Panc1 (cell line): ENCODE results near the gene CFAP20DC. TPM values are rescaled to one million over a fixed set of nuclear protein-coding genes. Genes with fewer than 3 reads are reported as not detected.

ENCODE experiments used
- ATAC-seq: fragments of 200-7000 bp; cut with Tn5 transposase; 2 replicates; pipeline ENCODE4 v1.9.1; 2020; ENCODE audit warnings: mild to moderate bottlenecking, moderate library complexity
- BruUV-seq: library from RNA; stranded (reverse); fragments of 400-500 nt; replicated peaks from 2 replicates; lab custom pipeline; 2021; lab: Mats Ljungman, UMichigan
- CTCF ChIA-PET: fragments of 300-600 bp; sonication (Branson Sonifier 250); formaldehyde crosslinking; loops from one replicate; lab custom pipeline; 2022; ENCODE audit warnings: antibody characterized with exemption; lab: Charles Lee
- POLR2A ChIA-PET: fragments of 300-600 bp; sonication (Branson Sonifier 250); formaldehyde crosslinking; loops from one replicate; lab custom pipeline; 2022; ENCODE audit warnings: antibody characterized with exemption; lab: Charles Lee
- DNase-seq: peaks from one replicate; pipeline ENCODE4 v3.0.0-alpha.2; 2010; ENCODE audit warnings: low read depth, low spot score
- H3K27ac ChIP-seq: 2 replicates; pipeline ENCODE4 v1.5.1; 2011; ENCODE audit warnings: mild to moderate bottlenecking, low read length, inconsistent platforms
- H3K27me3 ChIP-seq: fragments of 200-500 bp; sonication (Bioruptor generic); 2 replicates; pipeline ENCODE4 v1.6.0; 2014; ENCODE audit warnings: low read length, inconsistent platforms; ENCODE audit not compliant: control insufficient read depth, insufficient read depth
- H3K36me3 ChIP-seq: fragments of 200-500 bp; sonication (Bioruptor generic); 2 replicates; pipeline ENCODE4 v1.5.1; 2014; ENCODE audit warnings: inconsistent platforms, mild to moderate bottlenecking, low read length, moderate library complexity; ENCODE audit not compliant: control insufficient read depth, insufficient read depth
- H3K4me1 ChIP-seq: 2 replicates; pipeline ENCODE4 v1.5.1; 2011; ENCODE audit warnings: inconsistent platforms, mild to moderate bottlenecking, low read length, moderate library complexity; ENCODE audit not compliant: control insufficient read depth, insufficient read depth
- H3K4me3 ChIP-seq, 2 experiments: 2 replicates each; pipeline ENCODE4 v1.5.1; 2011 to 2012; ENCODE audit warnings: low read depth in 2 of 2, low read length in 2 of 2, mild to moderate bottlenecking in 2 of 2, inconsistent platforms in 1 of 2, moderate library complexity in 1 of 2
- H3K9me3 ChIP-seq: fragments of 200-500 bp; sonication (Bioruptor generic); 2 replicates; pipeline ENCODE4 v1.5.1; 2014; ENCODE audit warnings: low read depth, mild to moderate bottlenecking, inconsistent platforms, low read length, moderate library complexity; ENCODE audit not compliant: control insufficient read depth, insufficient read depth
- POLR2AphosphoS5 ChIP-seq: IDR thresholded peaks from 2 replicates; pipeline ENCODE4 v1.6.1; 2012; ENCODE audit warnings: mild to moderate bottlenecking, low read depth, low read length, moderate library complexity
- SIN3A ChIP-seq: IDR thresholded peaks from 2 replicates; pipeline ENCODE4 v1.6.1; 2012; ENCODE audit warnings: low read depth, mild to moderate bottlenecking, low read length, moderate library complexity, borderline replicate concordance; ENCODE audit not compliant: insufficient read depth
- TCF7L2 ChIP-seq: IDR thresholded peaks from 2 replicates; pipeline ENCODE4 v1.6.1; 2011; ENCODE audit warnings: mild to moderate bottlenecking, low read depth, low read length, inconsistent platforms
- in situ Hi-C: cut with HindIII; loops from 2 replicates; pipeline ENCODE4 v1.10.0; 2016; ENCODE audit warnings: low sequenced_read_pairs, low pct_unique_long_range_greater_than_20kb
- intact Hi-C: fragments of 100-400 bp; cut with micrococcal nuclease; formaldehyde crosslinking; loops from one replicate; pipeline ENCODE4 v1.10.0; 2022; ENCODE audit not compliant: unreplicated experiment
- total RNA-seq: library from RNA; stranded (reverse); gene quantifications from one replicate; pipeline ENCODE4 v1.2.1, GENCODE V29; 2021; ENCODE audit not compliant: unreplicated experiment
- TF ChIP-seq, protein P1 (sequence below), 2 experiments: IDR thresholded peaks; 2 replicates each; pipeline ENCODE4 v1.6.1; 2011 to 2012; ENCODE audit warnings: low read depth in 2 of 2, control low read depth in 1 of 2, low read length in 1 of 2, mild to moderate bottlenecking in 1 of 2, moderate library complexity in 1 of 2; ENCODE audit not compliant: insufficient read depth in 1 of 2
- TF ChIP-seq, protein P2 (sequence below): fragments of 450-650 bp; IDR thresholded peaks from 2 replicates; pipeline ENCODE4 v1.5.1; 2017; ENCODE audit warnings: mild to moderate bottlenecking

Gene CFAP20DC
- total RNA-seq, 1 experiment from 2014 or later = 4.0 TPM

DNA sequence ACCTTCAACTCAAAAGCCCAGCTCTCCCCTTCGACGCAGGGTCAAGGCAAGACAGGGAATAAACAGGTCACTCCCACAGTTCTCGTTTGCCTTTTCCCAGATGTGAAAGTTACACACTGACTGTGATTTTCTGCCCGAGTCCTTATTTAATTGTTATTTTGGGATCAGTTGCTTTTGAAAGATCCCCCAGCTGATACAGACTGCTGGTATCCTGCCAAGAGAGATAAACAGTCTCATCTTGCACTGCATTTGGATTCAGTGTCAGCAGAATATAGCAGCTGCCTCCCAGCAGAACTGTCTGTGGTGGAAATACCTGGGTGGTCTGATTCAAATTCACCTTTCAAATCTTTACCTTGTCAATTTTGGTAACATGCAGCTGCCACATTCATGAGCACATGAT, 327.3 kb downstream of the CFAP20DC start:
- Histone ChIP-seq H3K27me3 (no peaks in the 10 kb centered on the region), H3K4me1 (no peaks in the 10 kb centered on the region), H3K9me3 (no peaks in the 10 kb centered on the region), H3K36me3 (no peaks in the 10 kb centered on the region), H3K27ac (no peak overlapping the region), H3K4me3 (no peak overlapping the region)
- DNase-seq (no peak), ATAC-seq (no peak)
- no peak for TF ChIP-seq POLR2AphosphoS5
- TF ChIP-seq, protein P1, sequence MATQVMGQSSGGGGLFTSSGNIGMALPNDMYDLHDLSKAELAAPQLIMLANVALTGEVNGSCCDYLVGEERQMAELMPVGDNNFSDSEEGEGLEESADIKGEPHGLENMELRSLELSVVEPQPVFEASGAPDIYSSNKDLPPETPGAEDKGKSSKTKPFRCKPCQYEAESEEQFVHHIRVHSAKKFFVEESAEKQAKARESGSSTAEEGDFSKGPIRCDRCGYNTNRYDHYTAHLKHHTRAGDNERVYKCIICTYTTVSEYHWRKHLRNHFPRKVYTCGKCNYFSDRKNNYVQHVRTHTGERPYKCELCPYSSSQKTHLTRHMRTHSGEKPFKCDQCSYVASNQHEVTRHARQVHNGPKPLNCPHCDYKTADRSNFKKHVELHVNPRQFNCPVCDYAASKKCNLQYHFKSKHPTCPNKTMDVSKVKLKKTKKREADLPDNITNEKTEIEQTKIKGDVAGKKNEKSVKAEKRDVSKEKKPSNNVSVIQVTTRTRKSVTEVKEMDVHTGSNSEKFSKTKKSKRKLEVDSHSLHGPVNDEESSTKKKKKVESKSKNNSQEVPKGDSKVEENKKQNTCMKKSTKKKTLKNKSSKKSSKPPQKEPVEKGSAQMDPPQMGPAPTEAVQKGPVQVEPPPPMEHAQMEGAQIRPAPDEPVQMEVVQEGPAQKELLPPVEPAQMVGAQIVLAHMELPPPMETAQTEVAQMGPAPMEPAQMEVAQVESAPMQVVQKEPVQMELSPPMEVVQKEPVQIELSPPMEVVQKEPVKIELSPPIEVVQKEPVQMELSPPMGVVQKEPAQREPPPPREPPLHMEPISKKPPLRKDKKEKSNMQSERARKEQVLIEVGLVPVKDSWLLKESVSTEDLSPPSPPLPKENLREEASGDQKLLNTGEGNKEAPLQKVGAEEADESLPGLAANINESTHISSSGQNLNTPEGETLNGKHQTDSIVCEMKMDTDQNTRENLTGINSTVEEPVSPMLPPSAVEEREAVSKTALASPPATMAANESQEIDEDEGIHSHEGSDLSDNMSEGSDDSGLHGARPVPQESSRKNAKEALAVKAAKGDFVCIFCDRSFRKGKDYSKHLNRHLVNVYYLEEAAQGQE (IDR thresholded peaks at IDR 0.05; ENCODE audit: insufficient read depth in 1 of 2, low read depth in 2 of 2, low read length in 1 of 2) = no peak
- no peak for TF ChIP-seq TCF7L2
- ChIA-PET POLR2A (no interaction called here), CTCF (no interaction called here)
- no TSS peak for BruUV-seq
- intact Hi-C loops (no loop called here), in situ Hi-C loops (no loop called here)

DNA sequence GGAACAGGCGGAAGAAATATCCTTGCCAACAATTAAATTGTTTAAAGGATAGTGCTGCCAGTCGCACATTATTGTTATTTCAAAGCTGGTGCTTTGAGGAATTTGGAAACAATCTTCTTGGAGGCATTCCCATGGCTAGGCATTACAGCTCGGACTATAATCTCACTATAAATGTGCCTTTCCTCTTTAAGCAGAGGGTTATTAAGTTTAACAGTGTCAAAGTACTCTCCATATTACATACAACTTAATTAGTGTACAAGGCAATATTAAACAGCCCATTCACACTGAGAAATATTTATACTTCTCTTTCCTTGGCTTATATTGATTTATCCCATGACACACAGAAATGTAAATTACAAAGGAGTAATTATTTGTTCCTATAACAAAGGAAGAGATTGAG, 329.3 kb downstream of the CFAP20DC start:
- POLR2A ChIA-PET = no interaction called here
- Histone ChIP-seq H3K9me3 (no peaks in the 10 kb centered on the region), H3K27me3 (no peaks in the 10 kb centered on the region), H3K27ac (no peak overlapping the region), H3K4me3 (no peak overlapping the region), H3K4me1 (no peaks in the 10 kb centered on the region), H3K36me3 (no peaks in the 10 kb centered on the region)
- no TSS peak for BruUV-seq
- in situ Hi-C loops = no loop called here
- DNase-seq (no peak), ATAC-seq (no peak)
- TF ChIP-seq POLR2AphosphoS5 (no peak), SIN3A (no peak), TCF7L2 (no peak)
- TF ChIP-seq, protein P1 (IDR thresholded peaks at IDR 0.05; ENCODE audit: insufficient read depth in 1 of 2, low read depth in 2 of 2, low read length in 1 of 2) = no peak
- TF ChIP-seq, protein P2, sequence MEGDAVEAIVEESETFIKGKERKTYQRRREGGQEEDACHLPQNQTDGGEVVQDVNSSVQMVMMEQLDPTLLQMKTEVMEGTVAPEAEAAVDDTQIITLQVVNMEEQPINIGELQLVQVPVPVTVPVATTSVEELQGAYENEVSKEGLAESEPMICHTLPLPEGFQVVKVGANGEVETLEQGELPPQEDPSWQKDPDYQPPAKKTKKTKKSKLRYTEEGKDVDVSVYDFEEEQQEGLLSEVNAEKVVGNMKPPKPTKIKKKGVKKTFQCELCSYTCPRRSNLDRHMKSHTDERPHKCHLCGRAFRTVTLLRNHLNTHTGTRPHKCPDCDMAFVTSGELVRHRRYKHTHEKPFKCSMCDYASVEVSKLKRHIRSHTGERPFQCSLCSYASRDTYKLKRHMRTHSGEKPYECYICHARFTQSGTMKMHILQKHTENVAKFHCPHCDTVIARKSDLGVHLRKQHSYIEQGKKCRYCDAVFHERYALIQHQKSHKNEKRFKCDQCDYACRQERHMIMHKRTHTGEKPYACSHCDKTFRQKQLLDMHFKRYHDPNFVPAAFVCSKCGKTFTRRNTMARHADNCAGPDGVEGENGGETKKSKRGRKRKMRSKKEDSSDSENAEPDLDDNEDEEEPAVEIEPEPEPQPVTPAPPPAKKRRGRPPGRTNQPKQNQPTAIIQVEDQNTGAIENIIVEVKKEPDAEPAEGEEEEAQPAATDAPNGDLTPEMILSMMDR = no peak
- intact Hi-C loops = no loop called here
- CTCF ChIA-PET = no interaction called here
